Prostate gland (tissue), 2 donors: Measurements from ENCODE around the gene SUMO1. TPM values are rescaled to one million over a fixed set of nuclear protein-coding genes. Genes with fewer than 3 reads are reported as not detected.
"Not testable (repeated sequence)": the region's sequence is repeated elsewhere in the genome, so short reads cannot be mapped to it uniquely, and the experiment has no call there.

ENCODE experiments used
- DNase-seq: peaks from one replicate; pipeline ENCODE4 v3.0.0-alpha.2; 2019; ENCODE audit warnings: low spot score
- H3K27ac ChIP-seq, 2 donors: fragments of 200-600 bp; sonication (generic); 2 replicates each; pipeline ENCODE4 v1.5.1; 2017 to 2019
- H3K27me3 ChIP-seq: fragments of 200-600 bp; sonication (generic); replicated peaks from 2 replicates; pipeline ENCODE4 v1.5.1; 2019; ENCODE audit not compliant: insufficient read depth
- H3K36me3 ChIP-seq, 2 donors: fragments of 200-600 bp; sonication (generic); 1 replicate in 1 of 2; 2 replicates in 1 of 2; pipeline versions ENCODE4 v1.5.1 to v1.8.1; 2017 to 2019
- H3K4me1 ChIP-seq: fragments of 200-600 bp; sonication (generic); replicated peaks from 2 replicates; pipeline ENCODE4 v1.5.1; 2019
- H3K4me3 ChIP-seq, 2 donors: fragments of 200-600 bp; sonication (generic); 2 replicates each; pipeline ENCODE4 v1.5.1; 2017 to 2019
- H3K9me3 ChIP-seq: fragments of 200-600 bp; sonication (generic); 2 replicates; pipeline ENCODE4 v1.5.1; 2017
- POLR2A ChIP-seq: fragments of 450-650 bp; IDR thresholded peaks from one replicate; pipeline ENCODE4 v1.6.1; 2016; ENCODE audit warnings: antibody characterized with exemption, mild to moderate bottlenecking
- POLR2AphosphoS5 ChIP-seq: sonication (generic); formaldehyde crosslinking; IDR thresholded peaks from one replicate; pipeline ENCODE4 v1.6.1; 2017; ENCODE audit warnings: antibody characterized with exemption
- WGBS: methylation state at CpG from one replicate; pipeline ENCODE4 v1.1.5; 2018; 5-methylcytosine and 5-hydroxymethylcytosine counted together
- intact Hi-C: fragments of 100-400 bp; cut with DNase I; formaldehyde crosslinking; loops from one replicate; pipeline ENCODE4 v1.14.2; 2022
- total RNA-seq, 2 donors: library from RNA; depleted of rRNA; stranded (reverse); fragments of >200 nt; gene quantifications; one replicate each; pipeline ENCODE4 v1.1.0, GENCODE V29; 2016
- TF ChIP-seq, protein P1 (sequence below), 4 experiments: fragments of 200-600 bp in 2 of 4; fragments of 450-650 bp in 2 of 4; sonication (generic) in 2 of 4; IDR thresholded peaks; 1 replicate in 3 of 4; 2 replicates in 1 of 4; pipeline ENCODE4 v1.5.1; 2016 to 2019; ENCODE audit warnings: antibody characterized with exemption in 4 of 4, mild to moderate bottlenecking in 2 of 4, moderate library complexity in 2 of 4

The SUMO1 gene
- total RNA-seq, result 10 to 100 TPM; 70.4 to 95.4 TPM

GRCh38 chr2:202238234-202239197 is at the start of gene SUMO1:
SUMO1 (minus strand) TSS chr2:202238597; CDS start chr2:202238451, 146 bp downstream.
- WGBS, result 3% methylated on average over 40 of the region's 54 CpGs
- no peaks in the 10 kb centered on the region for H3K27me3 ChIP-seq

GRCh38 chr2:202286595-202286994 is 48.2 kb upstream of the SUMO1 start:
- Histone ChIP-seq H3K9me3 (no peaks in the 10 kb centered on the region), H3K36me3 (peaks cover 6 to 18% of the 10 kb centered on the region in 2 donors), H3K4me1 (no peaks in the 10 kb centered on the region), H3K27ac (no peak overlapping the region), H3K4me3 (no peak overlapping the region), H3K27me3 (no peaks in the 10 kb centered on the region)
- DNase-seq, result no peak
- intact Hi-C loops, result no loop called here
- TF ChIP-seq POLR2A (no peak), POLR2AphosphoS5 (no peak)
- TF ChIP-seq, protein P1, sequence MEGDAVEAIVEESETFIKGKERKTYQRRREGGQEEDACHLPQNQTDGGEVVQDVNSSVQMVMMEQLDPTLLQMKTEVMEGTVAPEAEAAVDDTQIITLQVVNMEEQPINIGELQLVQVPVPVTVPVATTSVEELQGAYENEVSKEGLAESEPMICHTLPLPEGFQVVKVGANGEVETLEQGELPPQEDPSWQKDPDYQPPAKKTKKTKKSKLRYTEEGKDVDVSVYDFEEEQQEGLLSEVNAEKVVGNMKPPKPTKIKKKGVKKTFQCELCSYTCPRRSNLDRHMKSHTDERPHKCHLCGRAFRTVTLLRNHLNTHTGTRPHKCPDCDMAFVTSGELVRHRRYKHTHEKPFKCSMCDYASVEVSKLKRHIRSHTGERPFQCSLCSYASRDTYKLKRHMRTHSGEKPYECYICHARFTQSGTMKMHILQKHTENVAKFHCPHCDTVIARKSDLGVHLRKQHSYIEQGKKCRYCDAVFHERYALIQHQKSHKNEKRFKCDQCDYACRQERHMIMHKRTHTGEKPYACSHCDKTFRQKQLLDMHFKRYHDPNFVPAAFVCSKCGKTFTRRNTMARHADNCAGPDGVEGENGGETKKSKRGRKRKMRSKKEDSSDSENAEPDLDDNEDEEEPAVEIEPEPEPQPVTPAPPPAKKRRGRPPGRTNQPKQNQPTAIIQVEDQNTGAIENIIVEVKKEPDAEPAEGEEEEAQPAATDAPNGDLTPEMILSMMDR (IDR thresholded peaks at IDR 0.05), result no peak

More at GRCh38 chr2:202238234-202239197, at the start of gene SUMO1:
- intact Hi-C loops, result no loop called here
- Histone ChIP-seq H3K36me3 (no peaks in the 10 kb centered on the region), H3K4me3 (peak within 1 kb of the TSS; percentile 84 to 94), H3K4me1 (peaks cover 5% of the 10 kb centered on the region), H3K9me3 (no peaks in the 10 kb centered on the region), H3K27ac (peak within 1 kb of the TSS; percentile 89 to 96)
- peak; percentile 86 for DNase-seq
- TF ChIP-seq, protein P1 (IDR thresholded peaks at IDR 0.05), result peak in 1 of 4 experiments; percentile 1
- TF ChIP-seq POLR2AphosphoS5 (peak; percentile 94), POLR2A (peak; percentile 68)

DNA sequence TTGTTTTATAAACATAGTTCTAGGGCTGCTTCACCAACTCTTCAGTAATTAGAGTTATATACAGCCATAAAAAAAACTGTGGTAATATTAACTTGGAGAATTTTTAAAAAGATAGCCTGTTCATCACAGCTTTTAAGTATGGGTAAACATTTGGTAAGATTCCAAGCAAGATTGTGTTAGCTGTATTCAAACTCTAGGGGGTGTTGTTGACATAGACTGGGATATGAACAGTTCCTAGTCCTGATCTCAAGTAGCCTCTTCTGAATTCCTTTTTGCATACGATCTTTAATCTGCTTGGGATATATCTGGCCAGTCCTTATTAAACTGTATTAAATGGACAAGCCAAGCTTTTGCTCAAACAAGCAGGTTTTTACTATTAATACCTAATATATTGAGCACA is 40.5 kb upstream of the SUMO1 start:
- Histone ChIP-seq H3K27ac (peak overlapping the region in 1 of 2 donors; percentile 3), H3K4me1 (no peaks in the 10 kb centered on the region), H3K27me3 (no peaks in the 10 kb centered on the region), H3K4me3 (no peak overlapping the region), H3K36me3 (peaks cover 6% of the 10 kb centered on the region in 2 donors), H3K9me3 (no peaks in the 10 kb centered on the region)
- no peak for DNase-seq
- no peak for TF ChIP-seq POLR2AphosphoS5
- no peak for TF ChIP-seq POLR2A
- TF ChIP-seq, protein P1 (IDR thresholded peaks at IDR 0.05), result peak in 2 of 4 experiments; percentile 15 to 52
- WGBS, result 33% methylated on average over 1 of the region's 1 CpG
- intact Hi-C loops, result no loop called here

- intact Hi-C loops, result no loop called here
- Histone ChIP-seq H3K27ac (peak overlapping the region in 1 of 2 donors; percentile 3), H3K36me3 (peaks cover 0 to 3% of the 10 kb centered on the region in 2 donors), H3K9me3 (no peaks in the 10 kb centered on the region), H3K4me3 (no peak overlapping the region), H3K4me1 (no peaks in the 10 kb centered on the region), H3K27me3 (no peaks in the 10 kb centered on the region)
- 66% methylated on average over 6 of the region's 6 CpGs for WGBS
- TF ChIP-seq POLR2A (no peak), POLR2AphosphoS5 (no peak)
- TF ChIP-seq, protein P1 (IDR thresholded peaks at IDR 0.05), result no peak
- no peak for DNase-seq
Observed at GRCh38 chr2:202278036-202278760, 39.8 kb upstream of the SUMO1 start.

- not testable (repeated sequence) for H3K9me3 ChIP-seq, H3K4me3 ChIP-seq, H3K4me1 ChIP-seq
Observed at GRCh38 chr2:202276078-202276720, 37.8 kb upstream of the SUMO1 start.

More at GRCh38 chr2:202276078-202276720, 37.8 kb upstream of the SUMO1 start:
- DNase-seq, intact Hi-C loops, H3K36me3 ChIP-seq, H3K27me3 ChIP-seq, H3K27ac ChIP-seq: not testable (repeated sequence)
- WGBS, result 93% methylated on average over 11 of the region's 11 CpGs
